Measurements from ENCODE around the gene ITGAD. TPM values are rescaled to one million over a fixed set of nuclear protein-coding genes. Genes with fewer than 3 reads are reported as not detected.

Gene ITGAD
- total RNA-seq, 2 donors from 2014 or later, result not detected

GRCh38 chr16:31472709-31473203 lies 79.6 kb downstream of the ITGAD start:
- DNase-seq (peak; percentile 78 to 84 (median 82)), ATAC-seq (peak; percentile 64)
- H3K9me3 ChIP-seq, result no peaks in the 10 kb centered on the region
- H3K4me1 ChIP-seq, result peaks cover 28% of the 10 kb centered on the region
- no peaks in the 10 kb centered on the region for H3K36me3 ChIP-seq (replicated peaks in 1 of 2; ENCODE audit: insufficient read depth in 1 of 2, low read depth in 2 of 2)
- 28 to 30% methylated on average over 13 to 20 of the region's 20 CpGs for WGBS, 2 donors
- no peaks in the 10 kb centered on the region for H3K27me3 ChIP-seq
- no peak overlapping the region for H3K4me3 ChIP-seq
- TF ChIP-seq POLR2A (IDR thresholded peaks at IDR 0.05), result no peak
- peak in 6 of 7 experiments; percentile 32 to 66 (median 50) for TF ChIP-seq CTCF (IDR thresholded peaks at IDR 0.05)
- intact Hi-C loops (cut with DNase I), result no loop called here
- H3K27ac ChIP-seq, result peak overlapping the region in 3 of 4 donors; percentile 24 to 65 (median 61)

- 79 to 81% methylated on average over 12 to 17 of the region's 17 CpGs for WGBS, 2 donors
- intact Hi-C loops (cut with DNase I), result no loop called here
- H3K27ac ChIP-seq, result no peak overlapping the region
- TF ChIP-seq POLR2A (IDR thresholded peaks at IDR 0.05), result no peak
- no peak for TF ChIP-seq CTCF (IDR thresholded peaks at IDR 0.05)
- no peak for ATAC-seq
- no peak overlapping the region for H3K4me3 ChIP-seq
- H3K27me3 ChIP-seq, result no peaks in the 10 kb centered on the region
- H3K36me3 ChIP-seq (replicated peaks in 1 of 2; ENCODE audit: insufficient read depth in 1 of 2, low read depth in 2 of 2), result no peaks in the 10 kb centered on the region
- no peak for DNase-seq
- H3K4me1 ChIP-seq, result peaks cover 34% of the 10 kb centered on the region
- H3K9me3 ChIP-seq, result no peaks in the 10 kb centered on the region
These were observed 80.3 kb downstream of the ITGAD start for GRCh38 chr16:31473264-31473984.

- no peaks in the 10 kb centered on the region for H3K27me3 ChIP-seq
- 74 to 76% methylated on average over 8 to 12 of the region's 12 CpGs for WGBS, 2 donors
- no peak for ATAC-seq
- intact Hi-C loops (cut with DNase I), result no loop called here
- no peaks in the 10 kb centered on the region for H3K36me3 ChIP-seq (replicated peaks in 1 of 2; ENCODE audit: insufficient read depth in 1 of 2, low read depth in 2 of 2)
- TF ChIP-seq CTCF (IDR thresholded peaks at IDR 0.05) (no peak), POLR2A (IDR thresholded peaks at IDR 0.05) (no peak)
- peaks cover 35% of the 10 kb centered on the region for H3K4me1 ChIP-seq
- no peak overlapping the region for H3K4me3 ChIP-seq
- H3K27ac ChIP-seq, result no peak overlapping the region
- no peaks in the 10 kb centered on the region for H3K9me3 ChIP-seq
- no peak for DNase-seq
These were observed 81.1 kb downstream of the ITGAD start for GRCh38 chr16:31474173-31474714.

GRCh38 chr16:31474773-31475738 lies 81.9 kb downstream of the ITGAD start:
- Histone ChIP-seq H3K4me3 (no peak overlapping the region), H3K36me3 (replicated peaks in 1 of 2; ENCODE audit: insufficient read depth in 1 of 2, low read depth in 2 of 2) (no peaks in the 10 kb centered on the region), H3K4me1 (peaks cover 35% of the 10 kb centered on the region), H3K27ac (no peak overlapping the region), H3K27me3 (no peaks in the 10 kb centered on the region), H3K9me3 (no peaks in the 10 kb centered on the region)
- TF ChIP-seq CTCF (IDR thresholded peaks at IDR 0.05) (no peak), POLR2A (IDR thresholded peaks at IDR 0.05) (no peak)
- 86 to 90% methylated on average over 12 of the region's 12 CpGs for WGBS, 2 donors
- no peak for ATAC-seq
- intact Hi-C loops (cut with DNase I), result no loop called here
- no peak for DNase-seq

All from body of pancreas (tissue), 4 donors.